Epithelial cell of esophagus (primary cell): ENCODE results near the gene AVPR1B.

Source experiments
- DNase-seq: peaks from one replicate; pipeline ENCODE4 v3.0.0; 2010; ENCODE audit warnings: low read depth
- H3K4me3 ChIP-seq: 2 replicates; pipeline ENCODE4 v1.5.1; 2011; ENCODE audit warnings: mild to moderate bottlenecking, low read length, control low read depth
- CTCF ChIP-seq: IDR thresholded peaks from 2 replicates; pipeline ENCODE4 v1.5.1; 2011; ENCODE audit warnings: low read depth, mild to moderate bottlenecking, low read length, control low read depth, inconsistent platforms; ENCODE audit not compliant: insufficient read depth; ENCODE audit errors: missing control alignments

Gene AVPR1B

GRCh38 chr1:206114692-206115640 is 2.2 kb downstream of the AVPR1B start:
- no peak for DNase-seq
- no peak for TF ChIP-seq CTCF
- no peak overlapping the region for H3K4me3 ChIP-seq

- TF ChIP-seq CTCF: no peak
- DNase-seq: no peak
- H3K4me3 ChIP-seq: no peak overlapping the region
Measured at GRCh38 chr1:206112600-206113301, 4.4 kb downstream of the AVPR1B start.

- H3K4me3 ChIP-seq: no peak overlapping the region
- TF ChIP-seq CTCF: no peak
- peak; percentile 82 for DNase-seq
Measured at GRCh38 chr1:206111271-206111927, 5.8 kb downstream of the AVPR1B start.

- no peak for DNase-seq
- no peak overlapping the region for H3K4me3 ChIP-seq
- TF ChIP-seq CTCF: no peak
Measured at GRCh38 chr1:206110820-206111219, 6.4 kb downstream of the AVPR1B start.

GRCh38 chr1:206110161-206110560 is 7.0 kb downstream of the AVPR1B start:
- DNase-seq: no peak
- no peak for TF ChIP-seq CTCF
- no peak overlapping the region for H3K4me3 ChIP-seq

- no peak for DNase-seq
- H3K4me3 ChIP-seq: no peak overlapping the region
- TF ChIP-seq CTCF: no peak
Measured at GRCh38 chr1:206109718-206110117, 7.5 kb downstream of the AVPR1B start.
